Peyer's patch (tissue), 4 donors: ENCODE measurements around the gene FBXL19.

Source experiments
- POLR2A ChIP-seq, 2 donors: fragments of 450-650 bp; IDR thresholded peaks; one replicate each; pipeline ENCODE4 v1.5.1; 2017; ENCODE audit warnings: antibody characterized with exemption in 2 of 2, mild to moderate bottlenecking in 2 of 2, moderate library complexity in 2 of 2
- TF ChIP-seq, protein P1 (sequence below), 6 experiments: fragments of 450-650 bp in 4 of 6; fragments of 200-600 bp in 2 of 6; sonication (generic) in 1 of 6; IDR thresholded peaks; one replicate each; pipeline ENCODE4 v1.5.1; 2017 to 2019; ENCODE audit warnings: antibody characterized with exemption in 6 of 6, mild to moderate bottlenecking in 3 of 6, moderate library complexity in 1 of 6

DNA sequence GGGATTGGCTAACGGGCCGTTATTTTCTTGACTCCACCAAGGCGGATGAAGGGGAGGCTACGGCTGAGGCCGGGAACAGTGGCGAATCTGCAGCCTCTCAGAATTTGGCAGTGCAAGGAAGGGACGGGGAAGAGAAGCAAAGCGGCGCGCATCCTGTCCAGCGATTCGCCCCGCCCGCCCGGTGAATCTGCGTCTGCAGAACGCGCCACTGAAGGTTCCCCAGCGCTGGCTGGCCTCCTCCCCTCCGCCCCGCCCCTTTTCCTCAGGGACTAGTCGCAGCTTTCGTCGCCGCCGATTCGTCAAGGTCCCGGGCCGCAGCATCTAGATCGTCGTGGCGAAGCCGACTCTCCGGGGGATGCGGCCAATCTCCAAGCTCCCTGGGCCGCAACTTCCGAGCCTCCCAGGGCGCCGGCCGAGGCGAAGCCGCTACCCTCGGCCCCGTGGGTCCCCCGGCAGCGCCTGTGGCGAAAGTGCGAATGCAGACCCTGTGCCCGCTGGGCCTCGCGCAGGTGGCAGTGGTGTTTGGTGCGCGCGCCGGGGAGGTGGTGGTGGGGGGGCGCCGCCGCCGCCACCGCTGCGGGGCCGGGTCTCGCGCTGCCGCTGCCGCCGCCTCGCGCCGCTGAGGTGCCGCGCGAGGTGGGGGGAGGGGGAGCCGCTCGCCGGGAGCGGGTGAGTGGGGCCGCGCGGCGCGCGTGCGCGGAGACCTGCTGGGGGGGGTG, 34.2 kb downstream of the FBXL19 start, which contains the start of gene SETD1A:
- TF ChIP-seq, protein P1, sequence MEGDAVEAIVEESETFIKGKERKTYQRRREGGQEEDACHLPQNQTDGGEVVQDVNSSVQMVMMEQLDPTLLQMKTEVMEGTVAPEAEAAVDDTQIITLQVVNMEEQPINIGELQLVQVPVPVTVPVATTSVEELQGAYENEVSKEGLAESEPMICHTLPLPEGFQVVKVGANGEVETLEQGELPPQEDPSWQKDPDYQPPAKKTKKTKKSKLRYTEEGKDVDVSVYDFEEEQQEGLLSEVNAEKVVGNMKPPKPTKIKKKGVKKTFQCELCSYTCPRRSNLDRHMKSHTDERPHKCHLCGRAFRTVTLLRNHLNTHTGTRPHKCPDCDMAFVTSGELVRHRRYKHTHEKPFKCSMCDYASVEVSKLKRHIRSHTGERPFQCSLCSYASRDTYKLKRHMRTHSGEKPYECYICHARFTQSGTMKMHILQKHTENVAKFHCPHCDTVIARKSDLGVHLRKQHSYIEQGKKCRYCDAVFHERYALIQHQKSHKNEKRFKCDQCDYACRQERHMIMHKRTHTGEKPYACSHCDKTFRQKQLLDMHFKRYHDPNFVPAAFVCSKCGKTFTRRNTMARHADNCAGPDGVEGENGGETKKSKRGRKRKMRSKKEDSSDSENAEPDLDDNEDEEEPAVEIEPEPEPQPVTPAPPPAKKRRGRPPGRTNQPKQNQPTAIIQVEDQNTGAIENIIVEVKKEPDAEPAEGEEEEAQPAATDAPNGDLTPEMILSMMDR (IDR thresholded peaks at IDR 0.05), result peak in 4 of 6 experiments; percentile 2 to 31 (median 28)
- peak in 1 of 2 donors; percentile 60 for TF ChIP-seq POLR2A (IDR thresholded peaks at IDR 0.05)
